ENCODE measurements around the gene ARHGAP23.

The ARHGAP23 gene, protein sequence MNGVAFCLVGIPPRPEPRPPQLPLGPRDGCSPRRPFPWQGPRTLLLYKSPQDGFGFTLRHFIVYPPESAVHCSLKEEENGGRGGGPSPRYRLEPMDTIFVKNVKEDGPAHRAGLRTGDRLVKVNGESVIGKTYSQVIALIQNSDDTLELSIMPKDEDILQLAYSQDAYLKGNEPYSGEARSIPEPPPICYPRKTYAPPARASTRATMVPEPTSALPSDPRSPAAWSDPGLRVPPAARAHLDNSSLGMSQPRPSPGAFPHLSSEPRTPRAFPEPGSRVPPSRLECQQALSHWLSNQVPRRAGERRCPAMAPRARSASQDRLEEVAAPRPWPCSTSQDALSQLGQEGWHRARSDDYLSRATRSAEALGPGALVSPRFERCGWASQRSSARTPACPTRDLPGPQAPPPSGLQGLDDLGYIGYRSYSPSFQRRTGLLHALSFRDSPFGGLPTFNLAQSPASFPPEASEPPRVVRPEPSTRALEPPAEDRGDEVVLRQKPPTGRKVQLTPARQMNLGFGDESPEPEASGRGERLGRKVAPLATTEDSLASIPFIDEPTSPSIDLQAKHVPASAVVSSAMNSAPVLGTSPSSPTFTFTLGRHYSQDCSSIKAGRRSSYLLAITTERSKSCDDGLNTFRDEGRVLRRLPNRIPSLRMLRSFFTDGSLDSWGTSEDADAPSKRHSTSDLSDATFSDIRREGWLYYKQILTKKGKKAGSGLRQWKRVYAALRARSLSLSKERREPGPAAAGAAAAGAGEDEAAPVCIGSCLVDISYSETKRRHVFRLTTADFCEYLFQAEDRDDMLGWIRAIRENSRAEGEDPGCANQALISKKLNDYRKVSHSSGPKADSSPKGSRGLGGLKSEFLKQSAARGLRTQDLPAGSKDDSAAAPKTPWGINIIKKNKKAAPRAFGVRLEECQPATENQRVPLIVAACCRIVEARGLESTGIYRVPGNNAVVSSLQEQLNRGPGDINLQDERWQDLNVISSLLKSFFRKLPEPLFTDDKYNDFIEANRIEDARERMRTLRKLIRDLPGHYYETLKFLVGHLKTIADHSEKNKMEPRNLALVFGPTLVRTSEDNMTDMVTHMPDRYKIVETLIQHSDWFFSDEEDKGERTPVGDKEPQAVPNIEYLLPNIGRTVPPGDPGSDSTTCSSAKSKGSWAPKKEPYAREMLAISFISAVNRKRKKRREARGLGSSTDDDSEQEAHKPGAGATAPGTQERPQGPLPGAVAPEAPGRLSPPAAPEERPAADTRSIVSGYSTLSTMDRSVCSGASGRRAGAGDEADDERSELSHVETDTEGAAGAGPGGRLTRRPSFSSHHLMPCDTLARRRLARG (N-terminal part only)

DNA sequence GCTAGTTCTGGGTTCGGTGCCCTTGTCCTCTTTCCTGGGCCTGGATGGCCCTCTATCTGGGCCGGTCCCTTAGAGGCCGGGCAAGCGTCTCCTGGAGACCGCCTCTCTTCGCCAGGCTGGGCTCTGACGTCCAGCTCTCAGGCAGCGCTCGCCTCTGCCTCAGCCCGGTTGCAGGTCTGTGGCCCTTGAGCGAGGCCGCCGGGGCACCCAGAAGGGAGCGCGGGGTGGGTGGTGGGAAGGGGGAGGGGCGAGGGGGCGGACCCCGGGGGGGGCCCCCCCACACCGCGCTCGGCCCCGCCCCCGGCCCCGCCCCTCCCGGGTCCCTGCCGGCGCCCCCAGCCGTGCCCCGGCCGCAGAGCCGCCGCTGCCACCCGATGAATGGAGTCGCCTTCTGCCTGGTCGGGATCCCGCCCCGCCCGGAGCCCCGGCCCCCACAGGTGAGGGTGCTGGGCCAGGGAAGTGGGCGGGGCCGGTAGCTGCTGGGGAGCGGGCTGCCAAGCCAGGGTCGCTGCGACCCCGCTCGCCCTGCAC lies at the start of gene ARHGAP23:
ARHGAP23 (plus strand) TSS at position 353 of the 531 bp plus-strand sequence; CDS start at position 375, 22 bp downstream.
- peak; percentile 20 to 21 for DNase-seq

DNA sequence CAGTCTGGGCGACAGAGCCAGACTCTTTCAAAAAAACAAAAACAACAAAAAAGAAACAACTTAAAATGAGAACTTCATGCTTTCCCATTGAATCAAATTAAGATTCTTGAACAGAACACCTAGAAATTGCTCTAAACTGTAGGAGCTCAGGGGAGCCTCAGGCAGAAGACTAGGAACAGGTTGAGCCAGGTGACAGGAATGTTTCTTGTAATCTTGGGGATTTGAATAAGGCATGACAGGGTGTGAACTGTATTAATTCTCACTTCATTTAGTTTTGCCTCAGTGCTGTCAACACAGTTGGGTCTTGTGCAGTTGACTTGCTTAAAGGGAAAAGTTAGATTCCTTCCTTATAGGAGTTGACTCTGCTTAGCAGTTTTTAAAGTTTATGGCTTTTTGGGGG lies 48.8 kb upstream of the ARHGAP23 start:
- DNase-seq: no peak

DNA sequence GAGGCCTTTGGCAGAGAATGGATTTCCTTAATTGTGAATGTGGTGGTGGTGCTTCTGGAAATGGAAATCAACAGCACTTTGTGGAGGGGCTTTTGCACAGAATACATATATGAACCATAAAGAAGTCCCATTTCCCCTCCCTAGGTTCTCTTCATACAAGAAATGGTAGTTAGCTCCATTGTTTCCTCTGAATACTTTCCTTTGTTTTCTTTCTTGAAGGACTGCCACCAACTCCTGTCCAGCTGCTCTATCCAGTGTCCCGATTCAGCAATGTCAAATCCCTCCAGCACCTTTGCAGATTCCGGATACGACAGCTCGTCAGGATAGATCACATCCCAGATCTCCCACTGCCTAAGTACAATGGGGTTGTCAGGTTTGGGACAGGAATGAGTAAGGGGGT lies 33.2 kb upstream of the ARHGAP23 start:
- DNase-seq: no peak

DNA sequence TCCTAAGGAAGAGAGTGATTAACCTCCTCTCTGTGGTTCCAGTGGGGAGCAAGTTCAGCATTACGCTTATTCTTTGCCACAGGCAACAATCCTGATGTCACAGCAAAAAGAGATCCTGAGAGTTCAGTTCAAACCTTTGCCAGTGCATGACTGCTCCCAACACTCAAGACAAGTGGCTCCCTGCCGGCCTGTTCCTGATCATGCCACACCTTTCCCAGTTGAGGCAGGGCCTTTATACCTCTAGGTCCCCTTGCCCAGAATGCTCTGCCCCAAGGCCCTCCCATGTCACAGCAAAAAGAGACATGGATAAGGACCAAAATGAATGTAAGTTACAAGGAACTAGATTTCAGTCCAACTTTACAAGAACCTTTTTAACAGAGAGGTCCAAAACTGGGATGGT lies 31.0 kb upstream of the ARHGAP23 start:
- no peak for DNase-seq

DNA sequence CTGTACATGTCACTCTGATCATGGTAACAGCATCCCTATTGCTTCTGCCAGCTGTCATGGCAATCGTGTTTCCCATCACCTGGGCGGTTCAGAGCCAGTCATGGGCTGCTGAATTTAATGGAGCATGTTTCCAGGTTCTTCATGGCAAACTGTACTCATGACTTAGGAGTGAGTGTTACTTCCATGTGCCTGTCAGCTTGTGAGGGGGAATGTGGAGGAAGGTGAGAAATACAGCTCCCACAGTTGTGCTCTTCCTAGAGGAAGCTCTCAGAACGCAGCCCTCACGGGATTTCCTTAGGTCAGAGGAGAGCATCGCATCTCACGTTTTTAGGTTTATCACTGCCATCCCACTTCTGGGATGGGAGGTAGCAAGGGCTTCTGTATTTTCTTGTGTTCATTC lies 28.0 kb upstream of the ARHGAP23 start:
- no peak for DNase-seq

DNA sequence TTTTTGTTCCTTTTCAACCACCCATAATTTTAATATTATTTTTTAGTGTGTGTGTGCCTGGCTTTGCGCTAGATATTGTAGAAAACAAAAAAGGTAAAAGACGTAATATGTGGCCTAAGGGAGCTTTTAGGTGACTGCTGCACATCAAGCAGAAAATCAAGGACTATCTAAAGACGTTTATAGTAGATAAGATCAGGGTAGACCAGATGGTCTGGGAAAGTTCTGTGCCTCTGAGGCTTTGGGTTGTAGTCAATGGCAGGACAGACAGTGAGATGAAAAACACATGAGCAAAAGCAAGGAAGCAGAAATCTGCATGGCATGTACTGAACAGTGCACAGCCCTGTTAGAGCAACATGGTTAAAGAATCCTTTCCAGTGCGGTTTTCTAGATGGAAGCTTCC lies 26.8 kb upstream of the ARHGAP23 start:
- no peak for DNase-seq

DNA sequence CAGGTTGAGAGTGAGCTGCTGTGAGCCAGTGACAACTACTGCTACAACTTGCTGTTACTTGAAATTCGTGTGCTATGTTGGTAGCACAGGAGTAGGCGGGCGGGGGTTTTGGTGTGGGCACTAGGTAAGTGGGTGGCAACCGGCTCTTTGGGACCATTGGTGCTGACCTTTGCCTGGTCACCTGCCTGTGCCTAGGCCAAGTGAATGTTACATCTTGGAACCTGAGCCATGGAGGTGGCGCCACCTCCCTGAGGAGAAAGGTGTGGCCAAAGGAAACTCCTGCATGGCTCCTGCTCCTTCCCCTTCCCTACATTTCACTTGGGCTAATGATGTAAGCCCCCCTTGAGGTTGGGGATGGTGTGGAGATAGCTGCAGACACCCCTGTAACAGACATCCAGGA lies 25.4 kb upstream of the ARHGAP23 start:
- DNase-seq: no peak

DNA sequence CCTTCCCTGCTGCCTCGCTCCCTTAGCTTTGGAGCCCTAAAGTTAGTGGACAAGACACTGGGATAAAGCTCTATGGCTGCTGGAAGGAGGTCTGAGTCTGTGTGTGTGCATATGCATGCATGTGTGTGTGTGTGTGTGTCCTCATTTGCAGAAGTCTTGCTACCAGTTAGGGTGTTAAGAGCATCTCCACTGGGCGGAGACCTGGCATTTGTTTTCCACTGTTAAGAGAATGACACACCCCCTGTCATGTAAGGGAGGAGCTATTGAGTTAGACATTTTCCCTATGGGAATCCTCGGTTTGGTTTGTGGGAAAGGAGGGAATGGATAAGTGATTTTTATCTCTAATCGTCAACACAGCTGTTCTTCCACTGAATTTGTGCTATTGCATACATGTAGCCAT lies 24.8 kb upstream of the ARHGAP23 start:
- DNase-seq: no peak

DNA sequence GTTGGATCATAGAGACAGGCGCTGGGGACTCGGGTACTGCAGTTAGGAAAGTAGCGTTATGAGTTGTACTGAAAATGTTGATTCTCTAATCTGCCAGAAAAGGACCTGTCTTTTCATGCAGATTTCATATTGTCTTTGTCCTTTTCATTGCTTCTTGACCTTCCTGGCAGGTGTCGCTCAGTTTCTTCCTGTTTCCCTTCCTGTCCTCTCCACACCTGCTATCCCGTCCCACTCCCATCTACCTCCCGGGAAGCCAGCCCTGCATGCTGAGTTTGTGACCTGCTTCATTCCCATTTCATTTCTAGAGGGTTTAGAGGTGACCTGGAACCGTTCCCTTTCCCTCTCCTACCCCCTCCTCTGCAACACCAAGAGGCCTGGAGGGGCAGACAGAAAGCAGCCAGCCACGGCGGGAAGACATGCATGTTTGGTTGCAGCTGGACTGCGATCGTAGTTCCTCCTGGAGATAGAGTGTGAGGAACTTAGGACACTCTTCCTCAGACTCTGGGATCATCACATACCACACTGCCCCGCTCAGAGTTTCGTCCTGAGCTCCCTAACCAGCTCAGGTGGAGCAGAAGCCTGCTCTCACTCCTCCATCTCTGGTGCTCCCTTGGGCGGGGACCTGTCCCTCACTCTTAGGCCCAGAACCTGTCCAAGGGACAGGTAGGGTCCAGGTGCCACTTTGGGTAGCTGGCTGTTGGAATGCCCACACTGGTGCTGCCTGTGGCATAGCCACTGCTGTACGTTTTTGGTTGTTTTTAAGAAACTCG lies 23.9 kb upstream of the ARHGAP23 start:
- DNase-seq: no peak

DNA sequence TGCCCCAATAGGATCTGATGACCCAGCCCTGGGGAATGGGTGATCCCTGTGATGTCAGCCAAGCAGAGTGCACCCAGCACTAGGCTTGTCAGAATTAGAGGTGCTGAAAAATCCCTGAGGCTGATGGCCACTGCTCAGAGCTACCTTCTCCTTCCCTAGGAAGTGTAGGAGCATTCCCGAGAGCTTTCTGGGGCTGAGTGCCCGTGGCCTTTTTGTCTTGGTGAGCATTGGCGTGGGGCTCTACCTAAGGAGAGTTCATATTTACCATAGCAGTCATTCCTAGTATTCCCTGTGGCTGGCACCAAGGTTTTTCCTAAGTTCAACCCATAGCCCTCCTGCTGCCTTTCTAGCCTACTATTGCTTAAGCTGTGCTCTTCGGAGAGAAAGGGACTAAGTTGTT lies 22.6 kb upstream of the ARHGAP23 start:
- DNase-seq: no peak

DNA sequence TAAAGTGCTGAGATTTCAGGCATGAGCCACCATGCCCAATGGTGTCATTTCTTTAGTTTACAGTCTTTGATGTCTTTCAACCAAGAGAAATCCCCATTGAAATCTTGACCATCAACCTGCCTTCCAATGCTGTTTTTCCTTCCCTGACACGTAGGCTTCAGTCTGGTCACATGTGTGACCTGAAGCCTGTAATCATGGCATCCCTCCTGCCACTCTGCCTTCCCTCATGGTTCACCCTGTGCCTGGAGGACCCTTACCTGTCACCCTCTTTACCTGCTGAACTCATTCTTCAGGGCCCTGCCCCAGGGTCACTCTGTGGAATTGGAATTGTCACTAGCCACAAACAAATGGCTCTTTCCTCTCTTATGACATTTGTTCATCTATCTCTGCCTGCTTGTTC lies 18.1 kb upstream of the ARHGAP23 start:
- DNase-seq: no peak

DNA sequence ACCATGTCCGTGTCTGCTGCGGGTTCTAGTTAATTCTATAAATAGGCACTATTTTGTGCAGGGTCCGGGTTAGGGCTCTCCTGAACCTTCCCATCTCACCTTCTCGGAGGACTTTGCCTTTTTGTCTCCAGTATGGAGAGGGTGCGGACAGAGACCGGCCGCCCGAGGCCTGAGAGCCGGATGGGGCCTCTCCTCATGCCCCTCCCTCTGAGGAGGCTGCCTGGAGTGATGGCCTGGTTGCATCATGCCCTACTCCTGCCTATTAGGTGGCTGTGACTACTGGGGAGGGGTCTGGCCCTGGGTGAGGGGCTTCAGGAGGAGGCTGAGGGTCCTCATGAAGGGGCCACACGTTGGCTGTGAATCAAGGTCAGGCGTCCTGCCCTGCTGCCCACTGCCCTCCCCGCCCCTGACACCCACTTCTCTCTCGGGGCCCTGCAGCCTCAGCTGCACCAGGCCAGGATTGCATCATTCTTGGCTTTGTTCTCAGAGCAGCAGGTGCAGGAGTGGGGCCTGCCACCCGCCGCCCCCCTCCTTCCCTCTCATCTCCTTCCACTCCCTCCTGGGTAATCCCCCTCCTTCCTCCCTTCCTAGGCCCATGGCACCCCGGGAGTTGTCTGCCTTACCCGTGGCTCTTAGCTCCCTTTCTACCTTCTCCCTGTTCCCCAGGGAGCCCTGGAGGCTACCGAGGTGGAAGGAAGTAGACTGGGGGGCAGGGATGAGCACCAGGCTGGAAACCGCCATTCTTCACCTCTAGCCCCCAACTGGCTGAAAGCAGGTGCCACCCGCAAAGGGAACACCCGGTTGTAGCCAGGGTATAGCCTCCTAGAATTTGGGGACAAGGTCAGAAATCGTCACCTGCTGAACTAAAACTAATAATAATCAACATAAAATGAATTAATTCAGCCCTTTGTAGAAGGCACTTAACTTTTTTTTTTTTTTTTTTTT lies 12.7 kb upstream of the ARHGAP23 start:
- no peak for DNase-seq

DNA sequence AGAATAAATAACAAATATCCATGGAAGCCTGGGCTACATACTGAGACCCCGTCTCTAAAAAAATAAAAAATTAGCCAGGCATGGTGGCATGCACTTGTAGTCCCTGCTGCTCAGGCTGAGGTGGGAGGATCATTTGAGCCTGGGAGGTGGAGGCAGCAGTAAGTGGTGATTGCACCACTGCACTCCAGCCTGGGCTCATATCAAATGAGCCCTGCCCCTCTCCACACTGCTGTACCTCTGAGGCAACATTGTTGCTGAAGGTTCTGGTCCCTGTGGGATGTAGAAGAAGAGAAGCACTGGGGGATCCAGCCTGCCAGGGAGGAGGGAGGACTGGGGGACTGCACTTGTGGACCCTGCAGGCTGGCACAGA lies 11.4 kb upstream of the ARHGAP23 start:
- DNase-seq: no peak

DNA sequence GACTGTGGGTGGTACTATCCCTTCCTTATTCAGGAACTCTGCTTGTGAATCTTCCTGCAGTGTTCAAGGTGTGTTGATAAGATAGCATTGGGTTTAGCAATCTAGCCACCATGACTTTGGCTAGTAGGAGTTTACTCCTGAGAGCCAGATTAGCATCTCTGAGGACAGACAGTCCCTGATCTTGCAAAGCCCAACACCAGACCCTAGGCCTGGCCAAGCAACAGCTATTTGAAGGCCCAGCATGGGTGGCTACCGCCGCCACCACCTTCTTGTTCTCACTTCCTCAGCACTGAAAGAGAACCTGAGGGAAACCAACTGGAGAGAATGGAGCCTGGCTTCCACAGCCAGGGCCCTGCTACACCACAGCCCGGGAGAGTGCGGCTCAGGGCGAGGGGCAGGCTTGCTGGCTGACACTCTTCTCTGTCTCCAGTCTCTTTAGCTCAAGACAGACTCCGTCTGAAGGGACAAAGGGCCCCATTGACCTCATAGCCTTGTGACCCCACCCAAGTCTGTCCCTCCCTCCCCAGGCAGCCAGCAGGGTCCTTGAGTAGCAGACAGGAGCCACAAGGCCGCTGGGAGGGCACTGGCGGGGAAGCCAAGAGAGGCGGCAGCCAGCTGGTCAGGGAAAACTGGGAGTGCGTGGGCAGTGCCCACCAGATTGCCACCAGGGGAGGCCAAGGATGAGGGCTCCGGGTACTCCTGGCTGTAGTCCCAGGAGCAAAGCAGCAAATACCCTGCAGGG lies 10.9 kb upstream of the ARHGAP23 start:
- DNase-seq: no peak

DNA sequence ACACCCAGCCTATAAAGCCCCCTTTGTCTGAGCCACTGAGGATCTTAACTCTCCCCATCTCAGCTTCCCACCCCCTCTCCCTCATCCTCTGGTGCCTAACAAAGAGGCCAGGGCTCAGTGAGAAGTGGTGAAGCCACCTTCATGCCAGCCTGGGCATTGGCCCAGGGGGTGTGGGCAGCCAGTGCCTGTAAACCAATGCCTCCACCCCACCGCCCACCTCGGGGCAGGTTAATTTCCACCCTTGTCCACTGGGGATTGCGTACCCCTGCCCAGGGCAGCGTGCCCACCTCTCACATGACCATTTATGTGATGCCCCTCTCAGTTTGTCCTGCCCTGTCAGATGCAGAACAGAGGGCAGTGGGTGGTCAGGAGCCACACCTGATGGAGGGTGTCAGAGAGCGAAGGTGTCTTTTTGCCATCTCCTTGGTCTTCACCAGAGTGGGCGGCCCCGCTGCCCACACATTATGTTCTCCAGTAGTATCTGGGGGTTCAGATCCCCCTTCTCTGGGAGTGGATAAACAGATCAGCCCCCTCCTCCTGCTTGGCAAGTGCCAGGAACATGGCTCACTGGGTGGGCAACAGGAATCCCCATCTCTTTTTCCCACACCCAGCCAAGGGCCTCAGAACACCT lies 10.1 kb upstream of the ARHGAP23 start:
- DNase-seq: no peak

DNA sequence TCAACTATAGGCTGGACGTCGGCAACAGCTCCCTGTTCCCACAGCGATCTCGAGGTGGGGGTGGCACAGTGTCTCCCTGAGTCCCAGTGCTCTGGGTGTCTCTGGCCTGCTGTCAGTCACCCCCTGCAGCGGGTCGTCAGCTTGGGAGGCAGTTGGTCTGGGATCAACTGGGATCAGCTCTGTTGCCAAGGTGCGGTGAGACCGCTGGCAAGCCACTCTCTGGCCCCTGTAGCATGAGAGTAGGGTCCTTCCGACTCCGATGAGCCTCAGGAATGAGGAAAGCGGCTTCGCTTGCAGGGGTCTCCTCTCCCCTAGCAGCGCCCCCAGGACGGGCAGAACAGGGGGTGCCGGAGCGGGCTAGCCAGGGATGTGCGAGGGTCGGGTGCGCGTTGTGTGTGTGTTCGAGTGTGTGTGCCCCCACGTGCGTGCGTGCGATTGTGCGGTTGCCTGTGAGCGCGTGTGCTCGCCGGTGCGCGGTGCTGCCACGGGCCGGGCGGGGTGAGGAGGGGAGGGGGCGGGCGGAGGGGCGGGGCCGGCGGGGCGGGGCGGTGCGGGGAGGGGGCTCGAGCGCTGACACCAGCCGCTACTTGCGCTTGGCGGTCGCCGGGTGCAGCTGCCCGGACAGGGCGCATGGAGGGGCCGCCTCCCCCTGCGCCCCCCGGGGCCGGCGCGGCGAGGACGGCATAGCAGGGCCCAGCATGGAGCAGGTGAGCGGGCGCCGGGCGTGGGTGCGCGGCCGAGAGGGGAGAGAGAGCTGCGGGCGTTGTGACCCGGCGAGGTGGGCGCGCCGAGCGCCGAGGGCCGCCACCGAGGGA lies 9.4 kb upstream of the ARHGAP23 start:
- no peak for DNase-seq

DNA sequence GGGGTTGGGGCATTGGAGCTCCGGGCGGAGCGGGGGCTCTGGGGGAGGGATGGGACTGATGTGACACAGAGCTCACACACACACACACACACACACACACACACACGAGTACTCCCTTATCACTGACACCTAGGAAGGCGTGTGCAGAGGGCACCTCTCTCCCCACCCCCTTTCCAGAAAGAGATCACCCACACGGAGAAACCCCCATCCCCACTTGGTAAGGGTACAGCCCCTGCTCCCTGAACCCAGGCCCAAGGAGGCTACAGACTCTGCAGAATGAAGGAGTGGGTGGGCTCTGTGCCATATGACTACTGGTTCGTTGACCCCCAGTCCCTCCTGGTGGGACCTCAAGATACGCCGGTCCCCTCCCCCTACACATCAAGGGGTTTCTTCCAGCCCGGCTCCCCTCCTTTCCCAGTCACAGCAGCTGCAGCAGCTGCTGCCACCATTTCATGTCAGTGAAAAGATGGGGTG lies 8.7 kb upstream of the ARHGAP23 start:
- DNase-seq: no peak

DNA sequence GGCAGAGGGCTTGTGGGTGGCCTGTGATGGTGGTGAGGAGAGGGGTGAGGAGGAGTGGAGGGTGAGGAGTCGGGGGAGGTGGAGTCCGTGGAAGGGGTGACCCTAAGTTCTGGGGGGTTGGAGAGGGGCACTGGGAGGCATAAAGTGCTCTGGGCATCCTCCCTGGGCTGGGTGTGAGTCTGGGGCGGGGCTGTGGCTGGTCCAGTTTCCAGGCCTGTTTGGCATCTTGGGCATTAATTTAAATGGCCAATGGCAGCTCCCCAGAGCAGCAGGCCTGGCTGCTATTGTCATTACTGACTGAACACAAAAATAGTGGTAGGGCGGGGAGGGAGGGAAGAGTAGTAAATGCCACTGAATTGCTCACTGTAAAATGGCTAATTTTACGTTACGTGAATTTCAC lies 7.7 kb upstream of the ARHGAP23 start:
- DNase-seq: no peak
